ENCODE data around the gene TMEM161B. TPM values are rescaled to one million over a fixed set of nuclear protein-coding genes. Genes with fewer than 3 reads are reported as not detected.

The TMEM161B gene
- total RNA-seq, 1 donor from 2014 or later, result 17.4 TPM

GRCh38 chr5:88238732-88239131 lies 29.9 kb downstream of the TMEM161B start:
- Histone ChIP-seq H3K36me3 (ENCODE audit: control insufficient read depth, insufficient read depth, low read length) (peaks cover 1% of the 10 kb centered on the region), H3K4me3 (ENCODE audit: low read depth, low read length) (no peak overlapping the region), H3K27me3 (ENCODE audit: control insufficient read depth, insufficient read depth, low read length) (no peaks in the 10 kb centered on the region)
- no peak for TF ChIP-seq CTCF (IDR thresholded peaks at IDR 0.05; ENCODE audit: insufficient read depth, low read length, severe bottlenecking)
- DNase-seq (ENCODE audit: low read depth) (no peak), FAIRE-seq (no peak)

- DNase-seq (ENCODE audit: low read depth), result peak; percentile 31
- H3K36me3 ChIP-seq (ENCODE audit: control insufficient read depth, insufficient read depth, low read length), result peaks cover 1% of the 10 kb centered on the region
- H3K4me3 ChIP-seq (ENCODE audit: low read depth, low read length), result no peak overlapping the region
- no peaks in the 10 kb centered on the region for H3K27me3 ChIP-seq (ENCODE audit: control insufficient read depth, insufficient read depth, low read length)
- no peak for TF ChIP-seq CTCF (IDR thresholded peaks at IDR 0.05; ENCODE audit: insufficient read depth, low read length, severe bottlenecking)
- FAIRE-seq, result no peak
Observed at GRCh38 chr5:88236866-88237642, 31.6 kb downstream of the TMEM161B start.

GRCh38 chr5:88235828-88236227 lies 32.8 kb downstream of the TMEM161B start:
- FAIRE-seq, result no peak
- peaks cover 1% of the 10 kb centered on the region for H3K36me3 ChIP-seq (ENCODE audit: control insufficient read depth, insufficient read depth, low read length)
- TF ChIP-seq CTCF (IDR thresholded peaks at IDR 0.05; ENCODE audit: insufficient read depth, low read length, severe bottlenecking), result no peak
- no peak for DNase-seq (ENCODE audit: low read depth)
- H3K27me3 ChIP-seq (ENCODE audit: control insufficient read depth, insufficient read depth, low read length), result no peaks in the 10 kb centered on the region
- no peak overlapping the region for H3K4me3 ChIP-seq (ENCODE audit: low read depth, low read length)

- H3K4me3 ChIP-seq (ENCODE audit: low read depth, low read length), result no peak overlapping the region
- FAIRE-seq (no peak), DNase-seq (ENCODE audit: low read depth) (no peak)
- no peak for TF ChIP-seq CTCF (IDR thresholded peaks at IDR 0.05; ENCODE audit: insufficient read depth, low read length, severe bottlenecking)
- peaks cover 1% of the 10 kb centered on the region for H3K36me3 ChIP-seq (ENCODE audit: control insufficient read depth, insufficient read depth, low read length)
- no peaks in the 10 kb centered on the region for H3K27me3 ChIP-seq (ENCODE audit: control insufficient read depth, insufficient read depth, low read length)
Observed at GRCh38 chr5:88235346-88235745, 33.3 kb downstream of the TMEM161B start.

GRCh38 chr5:88230546-88231066 lies 38.0 kb downstream of the TMEM161B start:
- DNase-seq (ENCODE audit: low read depth) (no peak), FAIRE-seq (no peak)
- H3K36me3 ChIP-seq (ENCODE audit: control insufficient read depth, insufficient read depth, low read length), result no peaks in the 10 kb centered on the region
- TF ChIP-seq CTCF (IDR thresholded peaks at IDR 0.05; ENCODE audit: insufficient read depth, low read length, severe bottlenecking), result no peak
- no peak overlapping the region for H3K4me3 ChIP-seq (ENCODE audit: low read depth, low read length)
- no peaks in the 10 kb centered on the region for H3K27me3 ChIP-seq (ENCODE audit: control insufficient read depth, insufficient read depth, low read length)
